ENCODE measurements around the gene TMEM144.

The TMEM144 gene

GRCh38 chr4:158243071-158243470, 32.8 kb downstream of the TMEM144 start:
- no peak for DNase-seq (ENCODE audit: low read depth)
- no peak for TF ChIP-seq MYC (IDR thresholded peaks at IDR 0.05; ENCODE audit: low read depth, low read length)

GRCh38 chr4:158250321-158250720, 40.0 kb downstream of the TMEM144 start:
- DNase-seq (ENCODE audit: low read depth): peak; percentile 3
- TF ChIP-seq CTCF (IDR thresholded peaks at IDR 0.05; ENCODE audit: low read depth, low read length) (no peak), MYC (IDR thresholded peaks at IDR 0.05; ENCODE audit: low read depth, low read length) (no peak), MAX (IDR thresholded peaks at IDR 0.05; ENCODE audit: low read depth, low read length) (no peak), POLR2A (IDR thresholded peaks at IDR 0.05; ENCODE audit: extremely low read depth, insufficient read length) (no peak)
- no peak overlapping the region for H3K4me3 ChIP-seq (ENCODE audit: low read depth, low read length)

More at GRCh38 chr4:158243071-158243470, 32.8 kb downstream of the TMEM144 start:
- H3K4me3 ChIP-seq (ENCODE audit: low read depth, low read length): no peak overlapping the region

GRCh38 chr4:158253350-158253980, 43.2 kb downstream of the TMEM144 start:
- no peak overlapping the region for H3K4me3 ChIP-seq (ENCODE audit: low read depth, low read length)
- TF ChIP-seq MAX (IDR thresholded peaks at IDR 0.05; ENCODE audit: low read depth, low read length) (no peak), MYC (IDR thresholded peaks at IDR 0.05; ENCODE audit: low read depth, low read length) (no peak), CTCF (IDR thresholded peaks at IDR 0.05; ENCODE audit: low read depth, low read length) (peak; percentile 51), POLR2A (IDR thresholded peaks at IDR 0.05; ENCODE audit: extremely low read depth, insufficient read length) (no peak)
- DNase-seq (ENCODE audit: low read depth): peak; percentile 55

GRCh38 chr4:158254292-158254691, 44.0 kb downstream of the TMEM144 start:
- DNase-seq (ENCODE audit: low read depth): no peak
- H3K4me3 ChIP-seq (ENCODE audit: low read depth, low read length): no peak overlapping the region
- no peak for TF ChIP-seq MAX (IDR thresholded peaks at IDR 0.05; ENCODE audit: low read depth, low read length)

- TF ChIP-seq CTCF (IDR thresholded peaks at IDR 0.05; ENCODE audit: low read depth, low read length) (peak; percentile 48), POLR2A (IDR thresholded peaks at IDR 0.05; ENCODE audit: extremely low read depth, insufficient read length) (no peak)
- no peak overlapping the region for H3K4me3 ChIP-seq (ENCODE audit: low read depth, low read length)
- peak; percentile 36 for DNase-seq (ENCODE audit: low read depth)
These were observed 45.5 kb downstream of the TMEM144 start for GRCh38 chr4:158255727-158256324.

GRCh38 chr4:158259955-158260575, 49.8 kb downstream of the TMEM144 start:
- H3K4me3 ChIP-seq (ENCODE audit: low read depth, low read length): no peak overlapping the region
- peak; percentile 33 for DNase-seq (ENCODE audit: low read depth)
- TF ChIP-seq MYC (IDR thresholded peaks at IDR 0.05; ENCODE audit: low read depth, low read length): no peak
- TF ChIP-seq CTCF (IDR thresholded peaks at IDR 0.05; ENCODE audit: low read depth, low read length): no peak
- no peak for TF ChIP-seq POLR2A (IDR thresholded peaks at IDR 0.05; ENCODE audit: extremely low read depth, insufficient read length)
- TF ChIP-seq MAX (IDR thresholded peaks at IDR 0.05; ENCODE audit: low read depth, low read length): no peak

Measured in NB4 (cell line).